GM18507 (cell line): ENCODE measurements around the gene PRPH.

Experiments
- DNase-seq: peaks from one replicate; pipeline ENCODE4 v3.0.0; 2011; ENCODE audit warnings: low read depth; ENCODE audit not compliant: insufficient read length; ENCODE audit errors: extremely low spot score
- FAIRE-seq: peaks from 2 replicates; lab custom pipeline; 2011; peaks lifted over from hg19 to GRCh38; lab: Jason Lieb, UNC

PRPH gene

GRCh38 chr12:49342066-49342913, 47.3 kb downstream of the PRPH start:
- DNase-seq = no peak

GRCh38 chr12:49342914-49343731, 48.2 kb downstream of the PRPH start:
- no peak for DNase-seq
- no peak for FAIRE-seq

More at GRCh38 chr12:49342066-49342913, 47.3 kb downstream of the PRPH start:
- peak; percentile 90 for FAIRE-seq

GRCh38 chr12:49344486-49345050, 49.6 kb downstream of the PRPH start:
- no peak for FAIRE-seq
- no peak for DNase-seq

GRCh38 chr12:49345051-49345824, 50.3 kb downstream of the PRPH start:
- no peak for FAIRE-seq

GRCh38 chr12:49345825-49346658, 51.1 kb downstream of the PRPH start:
- no peak for FAIRE-seq
- no peak for DNase-seq

More at GRCh38 chr12:49345051-49345824, 50.3 kb downstream of the PRPH start:
- no peak for DNase-seq

- DNase-seq = no peak
- no peak for FAIRE-seq
Measured at GRCh38 chr12:49346659-49347310, 51.8 kb downstream of the PRPH start, which contains the start of gene DNAJC22. Gene DNAJC22 (plus strand): TSS chr12:49346888. CDS start chr12:49348873, 1,985 bp downstream.

GRCh38 chr12:49347311-49348193, 52.6 kb downstream of the PRPH start:
- DNase-seq = no peak
- peak; percentile 62 for FAIRE-seq
